Keratinocyte (primary cell): Measurements from ENCODE around the gene CCR7. TPM values are rescaled to one million over a fixed set of nuclear protein-coding genes. Genes with fewer than 3 reads are reported as not detected.

Experiments used
- DNase-seq: peaks from one replicate; pipeline ENCODE4 v3.0.0-alpha.2; 2011; ENCODE audit warnings: low read depth, missing footprints, low spot score
- FAIRE-seq: peaks from 2 replicates; lab custom pipeline; 2011; peaks lifted over from hg19 to GRCh38; lab: Jason Lieb, UNC
- H2AFZ ChIP-seq: 2 replicates; pipeline ENCODE4 v1.6.0; 2012; ENCODE audit warnings: low read length, control low read depth, inconsistent platforms; ENCODE audit not compliant: control insufficient read depth
- H3K27ac ChIP-seq: 2 replicates; pipeline ENCODE4 v1.5.1; 2011; ENCODE audit warnings: low read length; ENCODE audit not compliant: control insufficient read depth, insufficient read depth
- H3K27me3 ChIP-seq: 3 replicates; pipeline ENCODE4 v1.6.0; 2011; ENCODE audit warnings: low read length; ENCODE audit not compliant: control insufficient read depth, insufficient read depth; ENCODE audit errors: extremely low read depth
- H3K36me3 ChIP-seq, 2 experiments: 2 replicates in 1 of 2; 3 replicates in 1 of 2; pipeline ENCODE4 v1.5.1; 2011; ENCODE audit warnings: low read length in 2 of 2, mild to moderate bottlenecking in 1 of 2; ENCODE audit not compliant: control insufficient read depth in 2 of 2, insufficient read depth in 2 of 2; ENCODE audit errors: extremely low read depth in 1 of 2
- H3K4me1 ChIP-seq: 3 replicates; pipeline ENCODE4 v1.5.1; 2011; ENCODE audit warnings: low read length; ENCODE audit not compliant: control insufficient read depth, insufficient read depth; ENCODE audit errors: extremely low read depth
- H3K4me2 ChIP-seq: 3 replicates; pipeline ENCODE4 v1.6.0; 2011; ENCODE audit warnings: low read depth, low read length; ENCODE audit not compliant: control insufficient read depth, insufficient read depth; ENCODE audit errors: extremely low read depth
- H3K4me3 ChIP-seq, 3 experiments: fragments of 200-600 bp in 1 of 3; sonication (generic) in 1 of 3; 2 replicates in 2 of 3; 3 replicates in 1 of 3; pipeline ENCODE4 v1.5.1; 2011 to 2016; ENCODE audit warnings: low read length in 3 of 3, mild to moderate bottlenecking in 3 of 3, control low read depth in 2 of 3, inconsistent platforms in 1 of 3, low read depth in 1 of 3, mixed read lengths in 1 of 3, mixed run types in 1 of 3, moderate library complexity in 1 of 3; ENCODE audit not compliant: control insufficient read depth in 2 of 3, insufficient read depth in 2 of 3; ENCODE audit errors: extremely low read depth in 1 of 3
- H3K79me2 ChIP-seq: 2 replicates; pipeline ENCODE4 v1.6.0; 2012; ENCODE audit warnings: low read length; ENCODE audit not compliant: control insufficient read depth, insufficient read depth
- H3K9ac ChIP-seq: 3 replicates; pipeline ENCODE4 v1.6.0; 2011; ENCODE audit warnings: low read length; ENCODE audit not compliant: control insufficient read depth, insufficient read depth; ENCODE audit errors: extremely low read depth
- H3K9me1 ChIP-seq: 3 replicates; pipeline ENCODE4 v1.6.0; 2011; ENCODE audit warnings: low read length; ENCODE audit not compliant: control insufficient read depth, insufficient read depth; ENCODE audit errors: extremely low read depth
- H3K9me3 ChIP-seq: 2 replicates; pipeline ENCODE4 v1.5.1; 2012; ENCODE audit warnings: low read depth, low read length; ENCODE audit not compliant: control insufficient read depth
- H4K20me1 ChIP-seq: 3 replicates; pipeline ENCODE4 v1.6.0; 2011; ENCODE audit warnings: low read length; ENCODE audit not compliant: control insufficient read depth, insufficient read depth; ENCODE audit errors: extremely low read depth
- CTCF ChIP-seq, 3 experiments: IDR thresholded peaks in 1 of 3; conservative IDR thresholded peaks in 1 of 3; optimal IDR thresholded peaks in 1 of 3; 2 replicates in 2 of 3; 3 replicates in 1 of 3; pipeline versions ENCODE3 to v1.5.1; 2011; ENCODE audit warnings: low read length in 3 of 3, mild to moderate bottlenecking in 3 of 3, moderate library complexity in 2 of 3, control low read depth in 1 of 3, inconsistent platforms in 1 of 3; ENCODE audit not compliant: insufficient read depth in 2 of 3; ENCODE audit errors: extremely low read depth in 1 of 3
- EZH2 ChIP-seq: IDR thresholded peaks from one replicate; pipeline ENCODE4 v1.6.1; 2012; ENCODE audit warnings: inconsistent platforms, mild to moderate bottlenecking, low read length, moderate library complexity
- dilution Hi-C: fragments of 300-500 bp; cut with MboI; formaldehyde crosslinking; loops from one replicate; pipeline ENCODE4 v1.7.0; 2020; ENCODE audit warnings: low sequenced_read_pairs; ENCODE audit not compliant: extremely low pct_ligation_motif_present
- polyA plus RNA-seq, 5 experiments: library from polyadenylated mRNA; depleted of rRNA in 3 of 5; stranded (reverse) in 3 of 5; stranded (forward) in 1 of 5; unstranded in 1 of 5; fragments of >200 nt; gene quantifications; 1 replicate in 1 of 5; 2 replicates in 3 of 5; 3 replicates in 1 of 5; pipeline versions ENCODE4 v1.2.1 to v1.2.3, GENCODE V29; 2011 to 2012; ENCODE audit warnings: missing spikeins in 2 of 5, low read depth in 1 of 5, low replicate concordance in 1 of 5

Gene CCR7
- polyA plus RNA-seq, 1 donor (not counting 4 experiments of a cell fraction or from before 2014, with no cell fraction given), result 0.16 TPM

- Histone ChIP-seq H4K20me1 (no peaks in the 10 kb centered on the region), H3K27me3 (peaks cover 4% of the 10 kb centered on the region), H3K36me3 (no peaks in the 10 kb centered on the region), H3K4me2 (peak overlapping the region; percentile 69), H3K79me2 (no peaks in the 10 kb centered on the region), H3K9me3 (no peaks in the 10 kb centered on the region), H3K4me1 (peaks cover 12% of the 10 kb centered on the region), H2AFZ (peak overlapping the region; percentile 37), H3K4me3 (peak overlapping the region in 1 of 3 experiments; percentile 1), H3K9me1 (no peaks in the 10 kb centered on the region), H3K9ac (no peak overlapping the region), H3K27ac (no peak overlapping the region)
- no peak for TF ChIP-seq EZH2
- TF ChIP-seq CTCF (optimal IDR thresholded peaks at IDR 0.05 in 1 of 3, IDR thresholded peaks at IDR 0.05 in 1 of 3, conservative IDR thresholded peaks at IDR 0.05 in 1 of 3; ENCODE audit: extremely low read depth in 1 of 3, insufficient read depth in 2 of 3, low read length in 3 of 3), result no peak
- peak; percentile 7 for DNase-seq
- dilution Hi-C loops, result no loop called here
- FAIRE-seq, result peak; percentile 77
Observed at GRCh38 chr17:40582328-40582901, 17.1 kb upstream of the CCR7 start.

- H3K4me3 ChIP-seq, result no peak overlapping the region
- no peak overlapping the region for H3K4me2 ChIP-seq
- H3K9me1 ChIP-seq, result no peaks in the 10 kb centered on the region
- no peak for FAIRE-seq
- H3K9ac ChIP-seq, result no peak overlapping the region
- DNase-seq, result no peak
- no peak overlapping the region for H2AFZ ChIP-seq
- H3K79me2 ChIP-seq, result no peaks in the 10 kb centered on the region
- no peaks in the 10 kb centered on the region for H3K36me3 ChIP-seq
- no peaks in the 10 kb centered on the region for H4K20me1 ChIP-seq
- peaks cover 23% of the 10 kb centered on the region for H3K27me3 ChIP-seq
- dilution Hi-C loops, result no loop called here
- H3K4me1 ChIP-seq, result peaks cover 12% of the 10 kb centered on the region
- H3K9me3 ChIP-seq, result no peaks in the 10 kb centered on the region
- TF ChIP-seq CTCF (optimal IDR thresholded peaks at IDR 0.05 in 1 of 3, IDR thresholded peaks at IDR 0.05 in 1 of 3, conservative IDR thresholded peaks at IDR 0.05 in 1 of 3; ENCODE audit: extremely low read depth in 1 of 3, insufficient read depth in 2 of 3, low read length in 3 of 3) (no peak), EZH2 (no peak)
- H3K27ac ChIP-seq, result no peak overlapping the region
Observed at GRCh38 chr17:40580140-40580539, 14.9 kb upstream of the CCR7 start.
